Testis (tissue), 3 donors: ENCODE results near the gene PDK1. TPM values are rescaled to one million over a fixed set of nuclear protein-coding genes. Genes with fewer than 3 reads are reported as not detected.

ENCODE experiments used
- DNase-seq: peaks from one replicate; pipeline ENCODE4 v3.0.0-alpha.2; 2019
- H3K27ac ChIP-seq, 2 donors: fragments of 200-600 bp; sonication (generic); one replicate each; pipeline ENCODE4 v1.5.1; 2019
- H3K27me3 ChIP-seq: fragments of 200-600 bp; sonication (generic); one replicate; pipeline ENCODE4 v1.5.1; 2019
- H3K36me3 ChIP-seq: fragments of 200-600 bp; sonication (generic); one replicate; pipeline ENCODE4 v1.5.1; 2017; ENCODE audit warnings: low read depth; ENCODE audit errors: missing control alignments
- H3K4me1 ChIP-seq: fragments of 200-600 bp; sonication (generic); one replicate; pipeline ENCODE4 v1.5.1; 2019
- H3K4me3 ChIP-seq, 2 donors: fragments of 200-600 bp; sonication (generic); one replicate each; pipeline ENCODE4 v1.5.1; 2017 to 2019
- H3K9me3 ChIP-seq: fragments of 200-600 bp; sonication (generic); one replicate; pipeline ENCODE4 v1.5.1; 2017
- CTCF ChIP-seq, 3 experiments: fragments of 450-650 bp in 2 of 3; fragments of 200-600 bp in 1 of 3; sonication (generic) in 1 of 3; IDR thresholded peaks; one replicate each; pipeline ENCODE4 v1.5.1; 2016 to 2019; ENCODE audit warnings: antibody characterized with exemption in 3 of 3, mild to moderate bottlenecking in 2 of 3, moderate library complexity in 1 of 3
- POLR2A ChIP-seq: fragments of 450-650 bp; IDR thresholded peaks from one replicate; pipeline ENCODE4 v1.6.1; 2017; ENCODE audit warnings: antibody characterized with exemption, mild to moderate bottlenecking, moderate library complexity
- WGBS, 2 donors: methylation state at CpG; one replicate each; pipeline ENCODE4 v1.1.5; 2018; 5-methylcytosine and 5-hydroxymethylcytosine counted together
- intact Hi-C: fragments of 100-400 bp; cut with DNase I; formaldehyde crosslinking; loops from one replicate; pipeline ENCODE4 v1.15.1; 2023; ENCODE audit warnings: low total_unique reads
- polyA plus RNA-seq: library from polyadenylated mRNA; stranded (reverse); fragments of 350-450 nt; fragmentation: Illumina TruSeq; extraction: RNeasy Lipid Tissue Mini Kit (QIAGEN cat#74804); gene quantifications from one replicate; pipeline ENCODE4 v1.2.3, GENCODE V29; 2014; ENCODE audit warnings: low read depth, low replicate concordance; ENCODE audit not compliant: insufficient read depth
- total RNA-seq, 2 donors: library from RNA; depleted of rRNA; stranded (reverse); fragments of >200 nt; gene quantifications; one replicate each; pipeline ENCODE4 v1.2.3, GENCODE V29; 2016

PDK1 gene
- total and polyA plus RNA-seq, 3 donors from 2014 or later: 13.4 to 28.7 (median 18.7) TPM

GRCh38 chr2:172554352-172555271 lies 1.3 kb upstream of the PDK1 start:
- WGBS, 2 donors: 38 to 48% methylated on average over 18 of the region's 18 CpGs
- Histone ChIP-seq H3K27me3 (no peaks in the 10 kb centered on the region), H3K27ac (peak overlapping the region; percentile 90 to 91), H3K36me3 (no peaks in the 10 kb centered on the region), H3K4me1 (peaks cover 5% of the 10 kb centered on the region), H3K9me3 (no peaks in the 10 kb centered on the region), H3K4me3 (peak overlapping the region; percentile 90 to 91)
- DNase-seq: peak; percentile 24
- TF ChIP-seq CTCF (IDR thresholded peaks at IDR 0.05) (no peak), POLR2A (no peak)
- intact Hi-C loops: no loop called here

GRCh38 chr2:172555272-172555521 lies 693 bp upstream of the PDK1 start:
- no peak for DNase-seq
- 4% methylated on average over 8 of the region's 8 CpGs for WGBS, 2 donors

GRCh38 chr2:172556284-172557033 lies 569 bp downstream of the PDK1 start:
- intact Hi-C loops: no loop called here
- Histone ChIP-seq H3K9me3 (no peaks in the 10 kb centered on the region), H3K36me3 (no peaks in the 10 kb centered on the region), H3K27me3 (no peaks in the 10 kb centered on the region), H3K27ac (peak overlapping the region; percentile 90 to 91), H3K4me1 (peaks cover 5% of the 10 kb centered on the region), H3K4me3 (peak overlapping the region; percentile 90 to 91)
- DNase-seq: peak; percentile 53
- 1 to 4% methylated on average over 9 to 46 of the region's 52 CpGs for WGBS, 2 donors
- TF ChIP-seq POLR2A: no peak
- TF ChIP-seq CTCF (IDR thresholded peaks at IDR 0.05): no peak

More at GRCh38 chr2:172555272-172555521, 693 bp upstream of the PDK1 start:
- no peaks in the 10 kb centered on the region for H3K9me3 ChIP-seq
- H3K36me3 ChIP-seq: no peaks in the 10 kb centered on the region
- TF ChIP-seq CTCF (IDR thresholded peaks at IDR 0.05): no peak
- TF ChIP-seq POLR2A: no peak
- intact Hi-C loops: no loop called here
- no peaks in the 10 kb centered on the region for H3K27me3 ChIP-seq
- H3K4me3 ChIP-seq: peak overlapping the region; percentile 90 to 91
- H3K27ac ChIP-seq: peak overlapping the region; percentile 90 to 91
- H3K4me1 ChIP-seq: peaks cover 5% of the 10 kb centered on the region

- 47 to 53% methylated on average over 5 of the region's 5 CpGs for WGBS, 2 donors
- TF ChIP-seq CTCF (IDR thresholded peaks at IDR 0.05) (no peak), POLR2A (no peak)
- Histone ChIP-seq H3K9me3 (no peaks in the 10 kb centered on the region), H3K36me3 (no peaks in the 10 kb centered on the region), H3K4me1 (peaks cover 5% of the 10 kb centered on the region), H3K27ac (no peak overlapping the region), H3K27me3 (no peaks in the 10 kb centered on the region), H3K4me3 (no peak overlapping the region)
- intact Hi-C loops: no loop called here
- no peak for DNase-seq
These were observed 2.5 kb downstream of the PDK1 start for GRCh38 chr2:172558372-172558771.
